HuH-7.5 (cell line): ENCODE results near the gene GPR21.

Experiments
- DNase-seq: peaks from one replicate; pipeline ENCODE4 v3.0.0; 2011; ENCODE audit warnings: low spot score

GPR21 gene

DNA sequence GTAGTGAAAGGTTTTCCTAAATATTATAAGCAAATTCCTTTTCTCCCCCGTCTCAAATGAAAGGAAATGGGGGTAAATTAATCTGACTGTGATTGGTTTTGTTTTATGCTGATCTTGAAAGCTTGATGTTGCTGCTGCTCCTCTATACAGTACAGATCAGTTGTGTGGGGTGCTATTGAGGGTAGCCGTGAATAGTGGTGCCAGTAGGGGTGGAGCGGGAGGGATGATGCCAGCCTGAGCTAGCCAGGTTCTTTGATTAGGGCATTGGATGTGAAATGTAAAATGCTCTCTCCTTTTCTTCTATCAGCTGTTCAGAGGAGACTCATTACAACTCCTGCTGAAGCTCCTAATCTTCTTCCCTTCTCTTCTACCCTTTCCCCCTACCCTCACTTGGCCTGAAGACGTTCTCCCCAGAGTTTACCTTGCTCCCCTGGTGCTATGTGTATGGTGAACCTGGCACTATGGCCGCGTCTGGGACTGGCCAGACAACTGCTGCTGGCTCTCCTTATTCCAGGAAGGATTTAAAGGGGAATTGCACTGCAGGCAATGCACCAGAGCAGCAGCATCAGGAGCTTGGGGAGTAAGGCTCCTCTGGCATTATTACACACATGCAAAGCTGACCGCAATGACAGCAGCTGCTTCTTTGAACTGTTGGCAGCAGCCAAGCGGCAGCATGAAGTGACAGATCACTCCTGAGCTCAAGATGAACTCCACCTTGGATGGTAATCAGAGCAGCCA is 566 bp downstream of the GPR21 start:
- no peak for DNase-seq

DNA sequence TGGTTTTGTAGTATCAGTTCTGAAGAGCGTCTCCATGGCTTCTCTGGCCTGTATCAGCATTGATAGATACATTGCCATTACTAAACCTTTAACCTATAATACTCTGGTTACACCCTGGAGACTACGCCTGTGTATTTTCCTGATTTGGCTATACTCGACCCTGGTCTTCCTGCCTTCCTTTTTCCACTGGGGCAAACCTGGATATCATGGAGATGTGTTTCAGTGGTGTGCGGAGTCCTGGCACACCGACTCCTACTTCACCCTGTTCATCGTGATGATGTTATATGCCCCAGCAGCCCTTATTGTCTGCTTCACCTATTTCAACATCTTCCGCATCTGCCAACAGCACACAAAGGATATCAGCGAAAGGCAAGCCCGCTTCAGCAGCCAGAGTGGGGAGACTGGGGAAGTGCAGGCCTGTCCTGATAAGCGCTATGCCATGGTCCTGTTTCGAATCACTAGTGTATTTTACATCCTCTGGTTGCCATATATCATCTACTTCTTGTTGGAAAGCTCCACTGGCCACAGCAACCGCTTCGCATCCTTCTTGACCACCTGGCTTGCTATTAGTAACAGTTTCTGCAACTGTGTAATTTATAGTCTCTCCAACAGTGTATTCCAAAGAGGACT is 1.5 kb downstream of the GPR21 start:
- no peak for DNase-seq

DNA sequence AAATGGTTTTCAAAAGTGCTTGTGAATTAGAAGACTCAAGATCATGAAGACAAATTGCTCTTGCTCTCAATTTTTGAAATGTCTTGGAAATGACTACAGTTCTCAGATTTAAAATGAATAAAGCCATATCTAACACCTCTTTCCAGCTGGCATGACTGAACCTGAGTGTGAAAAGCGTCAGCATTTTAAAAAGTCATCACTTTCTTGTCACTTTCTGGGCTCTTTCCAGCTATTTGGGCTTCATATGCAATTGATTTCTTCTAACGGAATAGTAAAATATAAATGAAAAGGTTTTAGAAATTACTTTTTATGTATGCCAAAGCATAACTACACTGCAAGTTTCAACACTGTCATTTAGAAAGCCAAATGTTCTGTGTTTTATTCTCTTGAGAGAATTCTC is 2.3 kb downstream of the GPR21 start:
- DNase-seq = no peak

DNA sequence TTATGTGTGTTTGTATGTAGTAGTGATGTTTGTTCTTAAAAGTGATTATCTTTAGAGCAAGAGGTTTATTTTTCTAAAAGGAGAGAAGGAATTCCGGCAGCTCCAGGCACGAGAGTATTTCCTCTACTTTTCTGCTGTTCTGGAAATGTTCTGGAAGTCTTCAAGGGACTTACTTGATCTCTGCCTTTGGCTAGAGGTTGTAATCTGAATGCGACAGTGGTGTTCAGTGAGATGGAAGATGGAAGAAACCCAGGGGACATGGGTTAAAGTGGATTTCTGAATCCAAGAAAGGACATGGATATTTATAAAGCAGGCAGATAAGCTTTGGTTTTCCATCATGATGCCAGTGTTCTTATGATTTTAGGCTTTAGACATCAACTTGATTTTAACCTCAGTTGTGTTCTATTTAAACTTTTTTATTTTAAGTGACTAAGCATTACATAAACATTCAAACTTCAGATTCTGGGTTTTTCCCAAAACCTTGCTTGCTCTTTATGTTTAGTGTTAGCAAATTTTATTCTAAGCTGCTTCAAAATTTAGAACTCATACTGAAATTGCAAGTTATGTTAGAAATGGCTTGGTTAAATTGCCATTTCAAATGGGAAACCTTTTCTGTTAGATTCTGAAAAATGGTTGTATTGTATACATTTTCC is 3.6 kb downstream of the GPR21 start:
- DNase-seq = no peak

DNA sequence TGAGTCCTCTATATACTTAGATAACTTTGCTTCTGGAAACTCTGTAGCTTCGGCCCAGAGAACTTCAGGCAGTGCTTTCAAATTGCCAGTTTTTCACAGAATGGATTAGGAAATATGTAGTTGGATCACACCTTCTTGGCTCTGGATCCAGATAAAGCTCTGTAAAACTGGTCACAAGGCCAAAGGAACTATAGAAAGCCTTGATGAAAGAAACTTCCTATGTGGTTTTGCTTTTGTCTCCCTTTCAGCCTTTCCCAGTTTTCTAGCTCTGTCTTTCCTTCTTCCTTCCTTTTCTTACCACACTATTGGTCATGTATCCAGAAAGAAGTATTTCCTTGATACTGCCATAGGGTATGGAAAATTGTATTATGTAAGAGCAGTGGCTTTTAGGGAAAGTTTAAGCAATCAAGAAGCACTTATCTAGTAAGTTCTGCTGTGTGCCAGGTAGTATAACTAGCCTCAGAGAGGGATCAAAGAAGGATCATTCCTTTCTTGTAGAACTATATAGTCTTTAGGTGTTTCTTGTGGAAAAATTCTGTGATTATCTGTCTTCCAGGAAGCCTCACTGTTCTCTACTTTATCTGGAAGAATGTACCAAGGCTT is 6.3 kb downstream of the GPR21 start:
- DNase-seq = no peak

DNA sequence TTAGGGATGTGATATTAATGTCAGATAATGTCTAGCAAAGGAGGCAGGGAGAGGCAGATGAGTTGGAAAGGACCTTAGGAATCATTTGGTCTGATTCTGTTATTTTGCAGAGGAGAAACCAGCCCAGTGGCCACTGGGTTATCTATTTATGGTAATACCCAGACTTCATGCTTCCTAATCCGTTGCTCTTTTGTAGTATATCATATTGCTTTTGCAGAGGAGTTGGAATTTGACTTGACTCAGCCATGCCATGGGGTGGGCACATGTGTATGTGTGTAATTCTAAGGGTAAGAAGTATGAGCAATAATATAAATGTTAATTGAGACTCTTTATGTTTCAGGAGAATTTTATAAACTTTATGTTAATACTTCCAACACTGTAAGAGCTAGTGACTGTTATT is 7.3 kb downstream of the GPR21 start:
- DNase-seq = no peak

DNA sequence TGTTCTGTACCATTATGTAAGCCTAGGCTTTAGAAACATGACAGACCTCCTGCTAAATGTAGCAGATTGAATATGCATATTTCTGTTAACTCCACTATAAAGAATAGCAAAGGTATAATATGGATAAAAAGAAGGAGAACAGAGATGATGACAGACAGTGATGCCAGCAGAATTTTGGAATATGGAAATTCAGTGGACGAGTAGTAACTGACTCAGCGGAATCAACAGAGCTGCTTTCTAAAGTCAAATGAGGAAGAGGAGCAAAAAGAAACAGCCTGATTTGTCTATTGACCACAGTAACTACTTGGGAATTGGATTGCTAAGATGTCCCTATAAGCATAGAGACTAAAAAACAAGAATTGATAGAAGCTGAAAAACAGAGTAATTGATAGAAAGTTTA is 8.0 kb downstream of the GPR21 start:
- no peak for DNase-seq

DNA sequence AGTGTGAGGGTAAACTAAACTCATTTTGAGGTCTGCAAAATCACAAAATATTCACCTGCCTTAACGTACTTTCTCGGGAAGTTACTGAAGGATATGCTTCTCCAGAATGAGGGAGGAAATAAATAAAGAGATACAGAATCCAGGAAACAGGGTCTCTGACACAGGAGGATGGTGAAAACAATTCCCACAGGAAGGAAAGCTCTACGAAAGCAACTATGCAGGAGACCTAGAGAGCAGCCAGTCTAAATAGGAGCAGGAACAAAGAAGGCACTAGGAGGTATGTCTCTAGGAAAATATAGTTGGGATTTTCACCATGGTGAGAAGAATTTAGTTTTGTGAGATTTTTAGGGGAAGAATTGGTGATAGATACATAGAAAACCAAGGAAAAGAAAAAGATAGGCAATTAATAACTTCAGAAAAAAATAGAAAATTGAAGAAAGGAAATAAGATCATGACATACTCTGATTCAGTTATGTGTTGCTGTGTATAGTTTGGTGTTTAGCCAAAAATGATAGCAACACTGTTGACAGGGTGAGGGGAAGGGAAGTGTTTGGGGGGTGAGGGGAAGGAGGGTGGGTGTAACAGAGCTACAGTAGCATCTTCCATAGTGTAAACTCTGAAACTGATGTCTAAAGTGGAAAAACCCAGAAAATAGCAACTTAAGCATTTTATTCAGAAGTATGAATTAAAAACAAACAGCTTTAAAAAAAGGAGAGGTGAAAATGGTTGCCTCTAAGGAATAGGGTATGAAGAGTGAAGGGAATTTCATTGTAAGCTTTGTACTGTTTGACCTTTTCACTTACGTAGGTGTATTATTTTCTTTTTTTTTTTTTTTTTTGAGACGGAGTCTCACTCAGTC is 9.8 kb downstream of the GPR21 start:
- no peak for DNase-seq

DNA sequence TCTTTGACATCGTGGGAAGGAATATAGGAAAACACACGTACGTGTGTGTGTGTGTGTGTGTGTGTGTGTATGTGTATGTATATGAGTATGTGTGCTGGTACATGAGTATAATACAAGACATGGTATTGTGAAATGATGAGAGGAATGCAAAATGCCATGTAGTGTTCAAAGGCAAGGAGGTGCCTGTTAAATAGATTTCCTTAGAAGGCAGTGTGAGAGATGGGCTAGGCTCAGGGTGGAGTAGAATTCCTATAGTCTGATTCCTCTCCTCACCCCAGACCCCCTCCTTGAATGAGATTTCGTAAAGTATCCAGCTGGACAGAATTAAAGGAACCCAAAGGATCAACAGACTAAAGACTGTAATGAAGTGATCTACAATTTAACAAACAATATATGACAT is 11.1 kb downstream of the GPR21 start:
- no peak for DNase-seq

DNA sequence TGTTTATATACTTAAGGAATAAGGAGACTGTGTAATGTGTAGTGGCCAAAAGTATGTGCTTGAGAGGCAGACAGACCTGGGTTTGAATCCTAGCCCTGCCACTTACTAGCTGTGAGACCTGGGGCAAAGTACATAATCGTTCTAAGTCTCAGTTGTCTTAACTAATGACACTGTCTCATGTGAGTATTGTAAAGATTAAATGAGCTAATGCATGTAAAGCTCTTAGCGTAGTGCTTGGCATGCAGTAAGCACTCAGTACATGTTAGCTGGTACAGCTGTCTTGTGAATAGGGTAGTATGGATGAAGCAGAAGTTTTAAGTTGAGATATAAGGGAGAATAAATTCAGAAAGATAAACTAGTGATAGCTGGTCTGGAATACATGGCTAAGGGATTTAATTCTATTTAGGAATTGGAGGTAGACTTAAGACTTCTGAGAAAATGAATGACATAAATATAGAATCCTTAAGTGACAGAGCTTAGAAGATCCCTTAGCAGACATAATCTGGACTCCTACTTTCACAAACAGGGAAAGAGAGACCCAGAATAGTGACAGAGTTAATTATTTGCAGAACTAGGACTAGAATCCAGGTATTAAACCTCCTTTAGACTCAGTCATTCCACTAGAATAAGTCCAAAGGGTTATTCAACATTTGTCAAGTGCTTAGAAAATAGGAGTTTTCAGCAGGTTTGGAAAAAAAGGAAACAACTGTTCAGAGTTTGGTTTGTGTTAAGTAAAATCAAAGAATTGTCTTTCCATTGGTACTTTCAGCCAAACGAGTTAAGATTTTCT is 13.1 kb downstream of the GPR21 start:
- DNase-seq = no peak

DNA sequence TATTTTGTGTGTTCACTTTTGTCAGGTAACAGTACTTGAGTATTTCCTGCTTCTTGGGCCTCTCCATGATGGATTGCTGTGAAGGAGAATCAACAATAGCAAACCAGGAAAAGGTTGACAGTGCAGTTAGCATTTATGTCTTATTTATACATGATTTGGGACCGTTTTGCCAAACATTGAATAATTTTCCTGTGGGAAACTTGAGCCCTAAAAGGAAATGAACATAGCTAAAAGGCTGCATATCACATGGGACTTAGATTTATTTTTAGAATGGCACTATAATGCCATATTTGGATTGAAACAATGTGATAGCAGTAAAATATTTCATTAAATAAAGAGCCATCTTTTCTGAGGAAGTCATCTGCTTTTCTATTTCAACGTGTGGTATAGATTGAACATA is 15.3 kb downstream of the GPR21 start:
- no peak for DNase-seq

DNA sequence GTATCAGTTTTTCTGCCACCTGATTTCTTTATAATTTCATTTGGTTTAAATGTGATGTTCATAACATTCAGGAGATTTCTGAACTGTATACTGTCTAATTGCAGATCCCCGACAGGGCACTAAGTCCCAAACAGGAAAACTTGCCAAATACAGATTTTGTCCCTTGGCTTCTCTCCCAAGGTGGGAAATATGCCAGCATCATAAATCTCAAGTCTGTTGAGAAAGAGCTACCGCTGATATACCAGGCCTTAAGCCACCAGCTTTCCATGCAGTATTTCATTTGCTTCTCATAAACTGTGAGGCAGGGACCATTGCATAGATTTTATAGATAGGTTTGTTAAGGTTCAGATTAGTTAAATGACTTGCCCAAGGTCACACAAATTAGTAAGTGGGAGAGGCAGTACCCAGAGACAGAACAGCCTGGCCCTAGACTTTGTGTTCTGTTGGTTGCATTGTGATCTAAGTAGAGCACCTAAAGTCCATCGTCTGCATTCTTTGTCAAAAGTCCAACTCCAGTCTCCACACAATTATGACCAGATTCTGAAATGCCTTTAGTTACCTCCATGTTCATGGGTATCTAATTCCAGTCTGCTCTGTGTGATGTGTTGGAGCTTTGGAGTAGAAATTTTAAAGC is 16.2 kb downstream of the GPR21 start:
- DNase-seq = no peak

DNA sequence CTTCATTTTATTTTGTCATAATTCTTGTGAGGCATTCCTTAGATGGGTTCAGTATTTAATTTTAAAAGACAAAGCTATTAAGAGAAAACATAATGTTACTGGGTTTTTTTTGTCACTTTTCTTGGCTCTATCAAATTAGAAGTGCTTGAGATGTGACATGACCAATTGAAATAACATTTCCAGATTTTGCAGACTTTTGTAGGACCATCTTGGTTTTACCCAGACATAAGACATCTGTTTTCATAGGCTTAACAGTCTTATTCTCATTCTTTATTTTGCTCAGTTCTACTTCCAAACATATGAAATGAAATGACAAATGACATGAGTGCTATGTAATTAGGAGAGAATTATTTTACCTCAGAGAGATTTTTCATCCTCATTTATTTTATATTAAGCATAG is 19.6 kb downstream of the GPR21 start:
- no peak for DNase-seq

DNA sequence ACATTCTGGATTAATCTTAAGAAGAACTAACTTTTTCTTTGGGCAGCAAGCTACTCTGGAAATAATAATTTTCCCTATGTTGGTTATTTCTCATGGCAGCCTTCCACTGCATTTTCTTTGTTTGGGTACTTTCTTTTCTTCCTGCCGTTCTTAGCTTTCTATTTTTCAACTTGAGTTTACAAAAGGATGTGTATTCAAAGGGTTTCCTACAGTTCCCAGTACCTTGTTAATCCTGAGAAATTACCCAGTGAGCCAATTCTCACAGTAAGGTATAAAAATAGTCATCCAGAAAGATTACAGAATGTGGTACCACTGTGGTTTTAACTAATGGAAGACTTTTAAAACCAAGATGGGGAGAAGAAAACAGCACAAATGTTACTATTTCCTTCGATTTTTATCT is 20.2 kb downstream of the GPR21 start:
- no peak for DNase-seq

DNA sequence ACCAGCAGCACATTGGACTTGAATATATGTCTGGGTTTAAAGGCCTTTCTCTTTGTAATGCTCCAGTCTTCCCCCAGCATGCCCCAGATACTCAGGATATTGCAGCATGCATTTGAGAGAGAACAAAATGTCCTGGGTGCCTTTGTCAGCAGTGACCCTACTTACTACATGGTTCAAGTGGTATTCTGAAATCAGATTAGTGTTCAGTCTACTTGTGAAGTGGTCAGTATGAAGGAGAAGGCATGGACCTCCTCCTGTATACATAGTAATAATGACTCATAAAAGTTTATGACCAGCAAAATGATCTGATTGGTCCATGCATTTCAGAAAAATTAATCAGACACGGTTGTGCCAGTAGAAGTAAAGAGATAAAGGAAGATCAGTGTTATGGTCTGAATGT is 25.4 kb downstream of the GPR21 start:
- no peak for DNase-seq

DNA sequence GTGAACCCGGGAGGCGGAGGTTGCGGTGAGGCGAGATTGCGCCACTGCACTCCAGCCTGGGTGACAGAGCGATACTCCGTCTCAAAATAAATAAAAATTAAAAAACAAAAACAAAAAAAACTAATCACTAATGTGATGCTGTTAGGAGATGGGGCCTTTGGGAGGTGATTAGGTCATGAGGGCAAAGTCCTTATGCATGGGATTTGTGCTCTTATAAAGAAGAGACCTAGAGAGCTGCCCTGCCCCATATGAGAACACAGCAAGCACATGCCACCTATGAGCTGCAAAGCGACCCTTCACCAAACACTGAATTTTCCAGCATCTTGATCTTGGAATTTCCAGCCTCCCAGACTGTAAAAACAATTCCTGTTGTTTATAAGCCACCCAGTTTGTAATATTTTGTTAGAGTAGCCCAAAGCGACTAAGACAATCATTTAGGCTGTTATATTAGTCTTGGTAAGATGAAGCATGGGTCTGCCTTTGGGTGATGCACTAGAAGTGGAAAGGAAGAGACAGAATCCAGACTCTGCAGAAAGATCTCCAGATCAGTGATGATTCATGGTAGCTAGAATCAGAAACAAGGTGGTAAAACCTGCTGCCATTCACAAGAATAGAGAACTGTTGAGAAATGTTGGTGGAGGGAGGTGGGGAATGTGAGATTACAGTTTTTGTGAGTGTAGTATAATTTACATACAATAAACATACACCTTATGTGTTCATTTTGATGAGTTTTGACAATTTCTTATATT is 26.2 kb downstream of the GPR21 start:
- DNase-seq = peak; percentile 16

DNA sequence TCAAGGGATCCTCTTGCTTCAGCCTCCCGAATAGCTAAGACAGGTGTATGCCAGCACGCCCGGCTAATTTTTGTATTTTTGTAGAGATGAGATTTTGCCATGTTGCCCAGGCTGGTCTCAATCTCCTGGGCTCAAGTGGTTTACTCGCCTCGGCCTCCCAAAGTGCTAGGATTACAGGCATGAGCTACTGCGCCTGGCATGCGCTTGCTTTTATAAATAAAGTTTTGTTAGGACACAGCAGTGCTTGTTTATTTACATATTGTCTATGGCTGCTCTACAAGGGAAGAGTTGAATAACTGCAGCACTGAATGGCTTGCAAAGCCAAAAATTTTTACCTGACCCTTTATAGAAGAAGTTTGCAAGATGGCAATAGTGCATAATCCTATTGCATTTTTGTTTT is 27.7 kb downstream of the GPR21 start:
- no peak for DNase-seq

DNA sequence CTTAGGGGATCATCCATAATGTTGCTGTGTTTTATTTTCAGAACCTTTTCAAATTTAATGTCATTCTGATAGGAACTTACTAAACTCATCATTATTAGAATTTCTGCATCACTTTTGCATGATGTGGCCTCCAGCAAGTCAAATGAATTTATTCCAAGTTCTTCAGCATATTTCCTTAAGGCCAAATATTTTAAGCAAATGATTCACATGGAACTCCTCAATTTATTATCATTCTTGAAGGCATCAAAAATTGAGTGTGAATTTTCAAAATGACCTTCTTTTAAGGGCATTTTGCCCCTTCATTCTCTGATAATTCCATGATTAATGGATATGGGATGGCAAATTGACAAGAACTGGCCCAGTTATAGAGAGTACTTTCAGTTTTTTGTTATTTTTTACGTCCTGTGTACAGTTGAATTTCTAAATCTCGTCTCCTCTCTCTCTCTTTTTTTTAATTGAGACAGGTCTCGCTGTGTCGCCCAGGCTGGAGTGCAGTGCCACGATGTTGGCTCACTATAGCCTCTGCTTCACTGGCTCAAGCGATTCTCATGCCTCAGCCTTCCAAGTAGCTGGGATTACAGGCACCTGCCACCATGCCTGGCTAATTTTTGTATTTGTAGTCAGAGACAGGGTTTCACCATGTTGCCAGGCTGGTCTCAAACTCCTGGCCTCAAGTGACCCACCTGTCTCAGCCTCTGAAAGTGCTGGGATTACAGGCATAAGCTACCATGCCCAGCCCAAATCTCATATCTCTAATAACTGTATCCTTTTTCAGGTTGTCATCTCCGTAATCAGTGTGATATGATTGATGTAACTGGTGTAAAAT is 29.1 kb downstream of the GPR21 start:
- no peak for DNase-seq

DNA sequence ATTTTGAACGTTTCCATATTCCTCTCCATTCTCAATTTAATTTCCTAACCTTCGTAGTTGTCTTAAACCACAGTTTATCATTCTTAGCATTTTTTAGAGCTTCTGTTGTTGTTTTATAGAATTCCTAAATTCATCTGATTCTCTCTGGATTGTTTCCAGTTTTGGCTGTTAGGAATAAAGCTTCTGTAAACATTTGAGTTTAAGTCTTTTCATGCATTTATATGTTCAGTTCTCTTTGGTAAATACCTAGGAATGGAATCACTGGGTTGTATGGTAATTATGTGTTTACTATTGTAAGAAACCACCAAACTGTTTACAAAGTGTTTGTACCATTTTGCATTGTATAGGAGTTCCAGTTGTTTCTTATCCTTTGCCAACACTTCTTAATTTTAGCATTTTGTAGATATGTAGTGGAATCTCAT is 29.7 kb downstream of the GPR21 start:
- DNase-seq = no peak
